ENCODE results near the gene AHRR. TPM values are rescaled to one million over a fixed set of nuclear protein-coding genes. Genes with fewer than 3 reads are reported as not detected.

Gene AHRR
- total RNA-seq, 1 donor from 2014 or later = 0.29 TPM

GRCh38 chr5:436641-436975 lies 115.1 kb downstream of the AHRR start:
- no peak overlapping the region for H3K4me3 ChIP-seq (ENCODE audit: low read depth, low read length)
- TF ChIP-seq CTCF (conservative IDR thresholded peaks at IDR 0.05; ENCODE audit: low read depth, low read length) = no peak
- DNase-seq (ENCODE audit: low read depth) = no peak

- no peak overlapping the region for H3K4me3 ChIP-seq (ENCODE audit: low read depth, low read length)
- DNase-seq (ENCODE audit: low read depth) = no peak
- no peak for TF ChIP-seq CTCF (conservative IDR thresholded peaks at IDR 0.05; ENCODE audit: low read depth, low read length)
These were observed 115.8 kb downstream of the AHRR start for GRCh38 chr5:437281-437771.

GRCh38 chr5:438481-438981 lies 117.0 kb downstream of the AHRR start:
- DNase-seq (ENCODE audit: low read depth) = no peak
- H3K4me3 ChIP-seq (ENCODE audit: low read depth, low read length) = no peak overlapping the region
- TF ChIP-seq CTCF (conservative IDR thresholded peaks at IDR 0.05; ENCODE audit: low read depth, low read length) = no peak

- no peak for TF ChIP-seq CTCF (conservative IDR thresholded peaks at IDR 0.05; ENCODE audit: low read depth, low read length)
- no peak overlapping the region for H3K4me3 ChIP-seq (ENCODE audit: low read depth, low read length)
- DNase-seq (ENCODE audit: low read depth) = no peak
These were observed 117.7 kb downstream of the AHRR start for GRCh38 chr5:439181-439580.

- TF ChIP-seq CTCF (conservative IDR thresholded peaks at IDR 0.05; ENCODE audit: low read depth, low read length) = no peak
- no peak for DNase-seq (ENCODE audit: low read depth)
- no peak overlapping the region for H3K4me3 ChIP-seq (ENCODE audit: low read depth, low read length)
These were observed 118.1 kb downstream of the AHRR start for GRCh38 chr5:439636-440035.

- DNase-seq (ENCODE audit: low read depth) = no peak
- no peak overlapping the region for H3K4me3 ChIP-seq (ENCODE audit: low read depth, low read length)
- TF ChIP-seq CTCF (conservative IDR thresholded peaks at IDR 0.05; ENCODE audit: low read depth, low read length) = no peak
These were observed 119.1 kb downstream of the AHRR start for GRCh38 chr5:440401-441201.

- no peak for TF ChIP-seq CTCF (conservative IDR thresholded peaks at IDR 0.05; ENCODE audit: low read depth, low read length)
- H3K4me3 ChIP-seq (ENCODE audit: low read depth, low read length) = peak overlapping the region; percentile 100
- DNase-seq (ENCODE audit: low read depth) = no peak
These were observed 120.5 kb downstream of the AHRR start for GRCh38 chr5:441996-442334.

Measured in epithelial cell of proximal tubule (primary cell).